HG03520 (cell line): ENCODE measurements around the gene TSPAN31.

Source experiments
- ATAC-seq: cut with Tn5 transposase; IDR thresholded peaks from one replicate; pipeline ENCODE4 v1.9.1; 2021; ENCODE audit warnings: mild to moderate bottlenecking, moderate library complexity; ENCODE audit not compliant: unreplicated experiment

TSPAN31 gene

GRCh38 chr12:57735198-57735855 is 9.5 kb upstream of the TSPAN31 start:
- no peak for ATAC-seq

- no peak for ATAC-seq
These were observed 8.7 kb upstream of the TSPAN31 start for GRCh38 chr12:57735952-57736740.

GRCh38 chr12:57736741-57737466 is 7.9 kb upstream of the TSPAN31 start:
- no peak for ATAC-seq

GRCh38 chr12:57737467-57738460 is 7.1 kb upstream of the TSPAN31 start:
- no peak for ATAC-seq

- ATAC-seq: no peak
These were observed 6.1 kb upstream of the TSPAN31 start, which contains the start of gene AGAP2 for GRCh38 chr12:57738661-57739237. AGAP2 (minus strand) TSS chr12:57738742; CDS start chr12:57738246, 496 bp downstream.

GRCh38 chr12:57739387-57739786 is 5.5 kb upstream of the TSPAN31 start:
- ATAC-seq: no peak

- no peak for ATAC-seq
These were observed 4.8 kb upstream of the TSPAN31 start for GRCh38 chr12:57739914-57740538.

GRCh38 chr12:57740656-57741412 is 4.0 kb upstream of the TSPAN31 start:
- ATAC-seq: peak; percentile 31

- no peak for ATAC-seq
These were observed 3.4 kb upstream of the TSPAN31 start for GRCh38 chr12:57741413-57741789.

- ATAC-seq: peak; percentile 55
These were observed 2.7 kb upstream of the TSPAN31 start for GRCh38 chr12:57741844-57742738.

GRCh38 chr12:57743769-57744168 is 1.1 kb upstream of the TSPAN31 start:
- ATAC-seq: no peak

GRCh38 chr12:57744194-57744776 is 554 bp upstream of the TSPAN31 start:
- peak; percentile 32 for ATAC-seq

- no peak for ATAC-seq
These were observed 644 bp downstream of the TSPAN31 start for GRCh38 chr12:57745485-57745881.

GRCh38 chr12:57746025-57746424 is 1.2 kb downstream of the TSPAN31 start:
- ATAC-seq: no peak

GRCh38 chr12:57749061-57749460 is 4.2 kb downstream of the TSPAN31 start:
- ATAC-seq: no peak

GRCh38 chr12:57750561-57751431 is 6.0 kb downstream of the TSPAN31 start:
- no peak for ATAC-seq

GRCh38 chr12:57751432-57751787 is 6.6 kb downstream of the TSPAN31 start:
- ATAC-seq: no peak
